Hepatocyte (in vitro differentiated cells): ENCODE data around the gene PKP4.

Experiments
- CTCF ChIP-seq: fragments of 200-600 bp; sonication (generic); IDR thresholded peaks from 2 replicates; pipeline ENCODE4 v1.5.1; 2016; ENCODE audit warnings: antibody characterized with exemption, mild to moderate bottlenecking; ENCODE audit not compliant: poor library complexity
- EZH2 ChIP-seq: fragments of 200-600 bp; sonication (generic); IDR thresholded peaks from 2 replicates; pipeline ENCODE4 v1.6.1; 2016; ENCODE audit warnings: antibody characterized with exemption, mild to moderate bottlenecking, borderline replicate concordance
- EZH2phosphoT487 ChIP-seq: fragments of 200-600 bp; sonication (generic); IDR thresholded peaks from one replicate; pipeline ENCODE4 v1.6.1; 2018; ENCODE audit warnings: antibody characterized with exemption, mild to moderate bottlenecking, low read depth, moderate library complexity; ENCODE audit not compliant: unreplicated experiment, severe bottlenecking

GRCh38 chr2:158578703-158579330 lies 122.1 kb downstream of the PKP4 start:
- no peak for TF ChIP-seq CTCF
- no peak for TF ChIP-seq EZH2phosphoT487
- no peak for TF ChIP-seq EZH2
